Cardiac muscle cell (in vitro differentiated cells and primary cell): Measurements from ENCODE around the gene WDR82. TPM values are rescaled to one million over a fixed set of nuclear protein-coding genes. Genes with fewer than 3 reads are reported as not detected.

Experiments
- DNase-seq, 2 donors: peaks; one replicate each; pipeline versions ENCODE4 v3.0.0 to v3.0.0-alpha.2; 2010 to 2017; ENCODE audit warnings: low read depth in 1 of 2, low spot score in 1 of 2
- H3K27ac ChIP-seq: fragments of 200-600 bp; sonication (generic); 2 replicates; pipeline ENCODE4 v1.5.1; 2016
- H3K27me3 ChIP-seq: fragments of 200-600 bp; sonication (generic); 2 replicates; pipeline ENCODE4 v1.6.0; 2016; ENCODE audit warnings: control low read depth
- H3K36me3 ChIP-seq: fragments of 200-600 bp; sonication (generic); 2 replicates; pipeline ENCODE4 v1.5.1; 2016; ENCODE audit warnings: control low read depth
- H3K4me1 ChIP-seq: fragments of 200-600 bp; sonication (generic); 2 replicates; pipeline ENCODE4 v1.8.1; 2017; ENCODE audit warnings: low read depth, mild to moderate bottlenecking, mixed run types
- H3K4me3 ChIP-seq: fragments of 200-600 bp; sonication (generic); 2 replicates; pipeline ENCODE4 v1.5.1; 2016; ENCODE audit warnings: mild to moderate bottlenecking
- H3K9me3 ChIP-seq: fragments of 200-600 bp; sonication (generic); 2 replicates; pipeline ENCODE4 v1.5.1; 2017; ENCODE audit warnings: low read depth, mild to moderate bottlenecking, control low read depth
- CTCF ChIP-seq: IDR thresholded peaks from 2 replicates; pipeline ENCODE4 v1.5.1; 2012; ENCODE audit warnings: low read depth, mild to moderate bottlenecking, low read length
- polyA plus RNA-seq: library from polyadenylated mRNA; unstranded; fragments of >200 nt; fragmentation: Nextera tagmentation; extraction: Ambion mirVana; gene quantifications from 2 replicates; pipeline ENCODE4 v1.2.1, GENCODE V29; 2016
- total RNA-seq: library from RNA; depleted of rRNA; stranded (reverse); fragments of >200 nt; gene quantifications from 2 replicates; pipeline ENCODE4 v1.2.3, GENCODE V29; 2016

Gene WDR82
- total and polyA plus RNA-seq, 2 experiments from 2014 or later = 30.7 to 35.4 TPM

DNA sequence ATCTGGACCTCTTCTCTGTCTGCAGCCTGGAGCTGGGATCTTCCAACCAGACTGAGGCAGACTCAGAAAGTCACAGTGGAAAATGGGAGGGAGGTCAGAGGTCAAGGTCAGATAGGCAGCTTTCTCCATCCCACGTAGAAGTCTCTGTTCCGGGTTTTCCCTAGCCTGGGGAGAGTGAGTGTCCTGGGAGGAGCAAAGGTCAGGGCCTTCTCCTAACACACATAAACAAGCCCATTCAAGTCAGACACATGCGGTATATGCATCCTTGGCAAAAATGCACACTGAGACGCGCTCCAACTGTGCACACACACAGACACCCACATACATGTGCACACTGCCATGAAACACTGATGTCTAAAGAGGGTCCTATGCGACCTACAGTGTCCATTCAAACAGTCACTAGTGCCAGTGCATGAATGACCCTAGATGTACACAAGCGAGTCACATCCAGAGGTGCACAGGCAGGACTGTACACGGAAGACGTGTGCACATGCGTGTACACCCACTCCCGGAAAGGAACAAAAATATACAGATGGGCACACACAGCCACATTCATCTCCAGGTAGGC is 40.2 kb downstream of the WDR82 start:
- Histone ChIP-seq H3K27ac (no peak overlapping the region), H3K36me3 (no peaks in the 10 kb centered on the region), H3K4me1 (peaks cover 14% of the 10 kb centered on the region), H3K4me3 (peak overlapping the region; percentile 93), H3K27me3 (no peaks in the 10 kb centered on the region), H3K9me3 (no peaks in the 10 kb centered on the region)
- TF ChIP-seq CTCF = no peak
- no peak for DNase-seq

DNA sequence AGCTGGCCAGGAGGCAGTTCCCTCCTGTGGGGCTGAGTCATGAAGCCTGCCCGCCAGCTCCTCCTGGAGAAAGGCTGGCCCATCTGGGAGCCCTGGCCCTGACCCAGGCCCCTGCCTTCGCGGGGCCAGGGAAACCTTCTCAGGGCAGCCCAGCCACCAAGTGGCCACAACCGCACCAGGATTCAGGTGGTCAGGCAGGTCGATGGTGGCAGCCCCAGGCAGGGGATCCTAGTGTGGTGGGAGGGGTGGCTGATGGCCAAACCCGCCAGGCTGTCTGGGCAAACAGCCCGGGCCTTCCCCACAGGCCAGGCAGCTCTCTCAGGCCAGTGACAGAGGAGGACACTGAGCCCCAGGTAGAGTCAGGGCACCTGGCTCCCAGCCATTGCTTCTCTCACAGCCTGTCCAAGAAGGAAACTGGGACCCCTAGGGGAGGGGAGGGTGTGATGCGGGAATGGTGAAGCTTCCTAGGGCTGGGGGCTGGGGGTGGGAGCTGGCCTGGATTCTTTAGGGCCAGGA is 40.7 kb downstream of the WDR82 start:
- Histone ChIP-seq H3K9me3 (no peaks in the 10 kb centered on the region), H3K36me3 (no peaks in the 10 kb centered on the region), H3K27ac (peak overlapping the region; percentile 17), H3K4me3 (peak overlapping the region; percentile 93), H3K27me3 (no peaks in the 10 kb centered on the region), H3K4me1 (peaks cover 14% of the 10 kb centered on the region)
- TF ChIP-seq CTCF = no peak
- DNase-seq = peak in 1 of 2 donors; percentile 88

DNA sequence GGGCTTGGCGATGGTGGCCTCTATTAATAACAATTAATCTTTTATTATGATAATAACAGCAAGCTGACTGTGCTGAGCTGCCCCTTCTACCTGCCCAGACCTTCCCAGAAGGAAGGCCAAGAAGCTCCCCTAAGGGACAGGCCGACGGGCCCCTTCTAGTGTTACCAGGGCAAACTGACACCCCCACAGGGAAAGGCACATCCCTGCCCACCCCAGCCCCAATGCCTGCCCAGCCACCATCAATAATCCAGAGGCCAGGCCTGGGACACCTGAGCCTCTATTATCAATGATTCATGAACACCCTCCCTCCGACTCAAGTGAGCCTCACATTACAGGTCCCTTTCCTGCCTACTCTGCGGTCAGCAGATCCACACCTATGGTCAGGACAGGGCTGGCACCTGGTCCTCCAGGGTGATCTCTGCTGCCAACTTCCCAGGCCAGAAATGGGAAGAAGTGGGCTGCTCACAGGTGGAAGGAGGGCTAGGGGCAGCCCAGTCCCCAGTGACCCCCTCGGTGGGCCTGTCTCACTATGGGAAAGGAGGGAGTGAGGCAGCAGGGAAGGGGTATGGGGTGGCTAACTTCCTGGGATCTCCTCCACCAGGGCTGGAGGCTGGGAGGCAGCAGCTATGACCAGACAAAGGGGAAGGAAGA is 41.3 kb downstream of the WDR82 start:
- Histone ChIP-seq H3K4me1 (peaks cover 14% of the 10 kb centered on the region), H3K4me3 (no peak overlapping the region), H3K9me3 (no peaks in the 10 kb centered on the region), H3K27me3 (no peaks in the 10 kb centered on the region), H3K36me3 (no peaks in the 10 kb centered on the region), H3K27ac (peak overlapping the region; percentile 17)
- TF ChIP-seq CTCF = no peak
- DNase-seq = no peak

- no peak overlapping the region for H3K4me3 ChIP-seq
- no peak overlapping the region for H3K27ac ChIP-seq
- TF ChIP-seq CTCF = no peak
- H3K36me3 ChIP-seq = no peaks in the 10 kb centered on the region
- no peak for DNase-seq
- H3K9me3 ChIP-seq = no peaks in the 10 kb centered on the region
- no peaks in the 10 kb centered on the region for H3K27me3 ChIP-seq
- peaks cover 14% of the 10 kb centered on the region for H3K4me1 ChIP-seq
These were observed 42.0 kb downstream of the WDR82 start for GRCh38 chr3:52236424-52236886.

GRCh38 chr3:52234516-52235447 is 43.7 kb downstream of the WDR82 start:
- H3K27me3 ChIP-seq = no peaks in the 10 kb centered on the region
- no peak for TF ChIP-seq CTCF
- no peak overlapping the region for H3K27ac ChIP-seq
- peaks cover 8% of the 10 kb centered on the region for H3K36me3 ChIP-seq
- no peaks in the 10 kb centered on the region for H3K9me3 ChIP-seq
- DNase-seq = no peak
- peaks cover 14% of the 10 kb centered on the region for H3K4me1 ChIP-seq
- no peak overlapping the region for H3K4me3 ChIP-seq
